Endodermal cell (in vitro differentiated cells): ENCODE data around the gene ENDOD1. TPM values are rescaled to one million over a fixed set of nuclear protein-coding genes. Genes with fewer than 3 reads are reported as not detected.

ENCODE experiments used
- DNase-seq: peaks from one replicate; pipeline ENCODE4 v3.0.0-alpha.2; 2017
- H3K27ac ChIP-seq: 2 replicates; pipeline ENCODE4 v1.5.1; 2013; ENCODE audit warnings: mild to moderate bottlenecking, low read depth, low read length, moderate library complexity
- H3K27me3 ChIP-seq: 2 replicates; pipeline ENCODE4 v1.6.1; 2013; ENCODE audit warnings: mild to moderate bottlenecking, low read length, moderate library complexity; ENCODE audit not compliant: insufficient read depth, control insufficient read depth, poor library complexity, severe bottlenecking
- H3K36me3 ChIP-seq: 2 replicates; pipeline ENCODE4 v1.7.0; 2013; ENCODE audit warnings: mild to moderate bottlenecking, low read length, moderate library complexity; ENCODE audit not compliant: control insufficient read depth, insufficient read depth
- H3K4me1 ChIP-seq: one replicate; pipeline ENCODE4 v1.7.0; 2013; ENCODE audit warnings: low read length; ENCODE audit not compliant: control insufficient read depth, insufficient read depth
- H3K4me3 ChIP-seq: 2 replicates; pipeline ENCODE4 v1.5.1; 2013; ENCODE audit warnings: mild to moderate bottlenecking, low read length, moderate library complexity
- H3K9ac ChIP-seq: 2 replicates; pipeline ENCODE4 v1.6.1; 2013; ENCODE audit warnings: mild to moderate bottlenecking, low read length, moderate library complexity; ENCODE audit not compliant: poor library complexity, severe bottlenecking; ENCODE audit errors: extremely low read depth
- H3K9me3 ChIP-seq: 2 replicates; pipeline ENCODE4 v1.6.1; 2013; ENCODE audit warnings: mild to moderate bottlenecking, low read length, moderate library complexity; ENCODE audit not compliant: control insufficient read depth
- H3K27ac Mint-ChIP-seq: 2 replicates; pipeline ENCODE4 v1.8.0; 2020; ENCODE audit warnings: mixed read lengths
- H3K27me3 Mint-ChIP-seq: 2 replicates; pipeline ENCODE4 v1.8.0; 2021; ENCODE audit warnings: mild to moderate bottlenecking, mixed read lengths; ENCODE audit not compliant: insufficient read depth
- H3K36me3 Mint-ChIP-seq: 2 replicates; pipeline ENCODE4 v1.8.0; 2020; ENCODE audit warnings: low read depth, mixed read lengths
- H3K4me1 Mint-ChIP-seq: 2 replicates; pipeline ENCODE4 v1.8.0; 2020; ENCODE audit warnings: mixed read lengths
- H3K4me3 Mint-ChIP-seq: 2 replicates; pipeline ENCODE4 v1.8.0; 2020; ENCODE audit warnings: mild to moderate bottlenecking, moderate library complexity, mixed read lengths
- H3K9me3 Mint-ChIP-seq: 2 replicates; pipeline ENCODE4 v1.8.0; 2020; ENCODE audit warnings: mild to moderate bottlenecking, mixed read lengths
- WGBS, 2 experiments: methylation state at CpG; one replicate each; pipeline versions ENCODE4 v1.1.5 to v1.1.7; 2013; ENCODE audit warnings: missing lambda C conversion rate in 2 of 2, mixed read lengths in 1 of 2; ENCODE audit not compliant: insufficient coverage in 1 of 2, insufficient read length in 1 of 2; 5-methylcytosine and 5-hydroxymethylcytosine counted together
- long read RNA-seq, 4 experiments: library from polyadenylated mRNA in 2 of 4; library from RNA in 1 of 4; library from capped mRNA in 1 of 4; stranded (forward) in 3 of 4; unstranded in 1 of 4; transcript quantifications; one replicate each; pipeline ENCODE4 v2.0.0, GENCODE V29; 2020 to 2021; ENCODE audit warnings: inconsistent platforms in 1 of 4
- polyA plus RNA-seq, 2 experiments: library from polyadenylated mRNA; stranded (reverse); fragments of 50-300 nt; gene quantifications; one replicate each; pipeline ENCODE4 v1.2.3, GENCODE V29; 2013
- total RNA-seq, 2 donors: library from RNA; stranded (reverse); fragmentation: NEBNext Ultra II Directional in 1 of 2; extraction: Animal tissue kit (Norgen Biotek cat#: 25700) in 1 of 2; gene quantifications; 2 replicates in 1 of 2; 3 replicates in 1 of 2; pipeline ENCODE4 v1.2.1, GENCODE V29; 2021
- TF ChIP-seq, protein P1 (sequence below): fragments of 200-600 bp; sonication (generic); conservative IDR thresholded peaks from 2 replicates; pipeline ENCODE4 v1.5.0; 2021; ENCODE audit warnings: antibody characterized with exemption, mild to moderate bottlenecking

ENDOD1 gene, protein sequence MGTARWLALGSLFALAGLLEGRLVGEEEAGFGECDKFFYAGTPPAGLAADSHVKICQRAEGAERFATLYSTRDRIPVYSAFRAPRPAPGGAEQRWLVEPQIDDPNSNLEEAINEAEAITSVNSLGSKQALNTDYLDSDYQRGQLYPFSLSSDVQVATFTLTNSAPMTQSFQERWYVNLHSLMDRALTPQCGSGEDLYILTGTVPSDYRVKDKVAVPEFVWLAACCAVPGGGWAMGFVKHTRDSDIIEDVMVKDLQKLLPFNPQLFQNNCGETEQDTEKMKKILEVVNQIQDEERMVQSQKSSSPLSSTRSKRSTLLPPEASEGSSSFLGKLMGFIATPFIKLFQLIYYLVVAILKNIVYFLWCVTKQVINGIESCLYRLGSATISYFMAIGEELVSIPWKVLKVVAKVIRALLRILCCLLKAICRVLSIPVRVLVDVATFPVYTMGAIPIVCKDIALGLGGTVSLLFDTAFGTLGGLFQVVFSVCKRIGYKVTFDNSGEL
- 1 to 10 TPM; 1.9 to 2.7 TPM for total RNA-seq
- 2.4 TPM for polyA plus RNA-seq (2013, experiment 1 of 2)
- 2.3 TPM for polyA plus RNA-seq (2013, experiment 2 of 2)
- long read RNA-seq, experiment 1, full-length matches to known transcripts, result 1 of 2 reads
- long read RNA-seq, experiment 1, partial matches to known transcripts, result 0 of 2 reads
- long read RNA-seq, experiment 1, other reads (novel, unspliced or antisense), result 1 of 2 reads
- long read RNA-seq, experiment 2, full-length matches to known transcripts, result 1 of 3 reads
- long read RNA-seq, experiment 2, partial matches to known transcripts, result 0 of 3 reads
- long read RNA-seq, experiment 2, other reads (novel, unspliced or antisense), result 2 of 3 reads
- long read RNA-seq, experiment 3, full-length matches to known transcripts, result 9 of 10 reads
- long read RNA-seq, experiment 3, partial matches to known transcripts, result 0 of 10 reads
- long read RNA-seq, experiment 3, other reads (novel, unspliced or antisense), result 1 of 10 reads
- long read RNA-seq, experiment 4, result 0 reads

DNA sequence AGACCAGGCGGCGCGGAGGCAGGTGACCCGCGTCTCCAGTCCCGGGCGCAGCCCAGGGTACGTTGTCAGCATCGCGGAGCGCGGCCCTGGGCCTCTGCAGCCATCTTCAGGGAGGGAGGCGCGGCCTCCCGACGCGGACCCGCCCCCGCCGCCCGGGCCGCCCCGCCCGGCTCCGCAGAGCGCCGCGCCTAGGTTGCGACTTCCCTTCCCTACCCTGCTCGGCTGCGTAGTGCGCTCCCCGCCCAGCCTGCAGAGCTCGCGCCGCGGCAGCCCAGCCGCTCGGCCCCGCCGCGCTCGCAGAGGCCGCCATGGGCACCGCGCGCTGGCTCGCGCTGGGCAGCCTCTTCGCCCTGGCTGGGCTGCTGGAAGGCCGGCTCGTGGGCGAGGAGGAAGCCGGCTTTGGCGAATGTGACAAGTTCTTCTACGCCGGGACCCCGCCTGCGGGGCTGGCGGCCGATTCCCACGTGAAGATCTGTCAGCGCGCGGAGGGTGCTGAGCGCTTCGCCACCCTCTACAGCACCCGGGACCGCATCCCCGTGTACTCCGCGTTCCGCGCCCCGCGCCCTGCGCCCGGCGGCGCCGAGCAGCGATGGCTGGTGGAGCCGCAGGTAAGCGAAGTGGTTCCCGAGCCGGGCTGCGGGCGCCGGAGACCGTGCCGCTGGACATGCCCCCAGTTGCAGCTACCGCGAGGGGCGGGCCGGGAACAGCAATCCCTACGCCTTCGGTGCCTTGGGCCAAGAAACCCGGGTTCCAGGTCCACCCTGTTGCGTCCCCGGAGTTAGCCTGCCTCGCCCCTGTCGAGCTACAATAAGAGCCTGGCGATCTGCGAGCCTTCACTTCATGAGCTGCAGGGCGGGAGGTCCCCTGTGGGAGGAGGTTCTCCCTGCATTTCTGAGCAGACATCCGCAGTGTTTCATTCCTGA is at the start of gene ENDOD1:
Gene ENDOD1 (plus strand): TSS at position 227 of the 923 bp plus-strand sequence. CDS start 82 bp downstream, at position 309.
- Histone ChIP-seq H3K27me3 (peaks cover 26% of the 10 kb centered on the region), H3K9me3 (no peaks in the 10 kb centered on the region), H3K4me1 (no peaks in the 10 kb centered on the region), H3K36me3 (no peaks in the 10 kb centered on the region), H3K9ac (peak within 1 kb of the TSS; percentile 27), H3K27ac (no peak within 1 kb of the TSS), H3K4me3 (peak within 1 kb of the TSS; percentile 81)
- DNase-seq, result peak; percentile 93
- H3K36me3 Mint-ChIP-seq, result no peaks in the 10 kb centered on the region
- H3K27me3 Mint-ChIP-seq, result peaks cover 73% of the 10 kb centered on the region
- H3K27ac Mint-ChIP-seq, result no peak within 1 kb of the TSS
- TF ChIP-seq, protein P1, sequence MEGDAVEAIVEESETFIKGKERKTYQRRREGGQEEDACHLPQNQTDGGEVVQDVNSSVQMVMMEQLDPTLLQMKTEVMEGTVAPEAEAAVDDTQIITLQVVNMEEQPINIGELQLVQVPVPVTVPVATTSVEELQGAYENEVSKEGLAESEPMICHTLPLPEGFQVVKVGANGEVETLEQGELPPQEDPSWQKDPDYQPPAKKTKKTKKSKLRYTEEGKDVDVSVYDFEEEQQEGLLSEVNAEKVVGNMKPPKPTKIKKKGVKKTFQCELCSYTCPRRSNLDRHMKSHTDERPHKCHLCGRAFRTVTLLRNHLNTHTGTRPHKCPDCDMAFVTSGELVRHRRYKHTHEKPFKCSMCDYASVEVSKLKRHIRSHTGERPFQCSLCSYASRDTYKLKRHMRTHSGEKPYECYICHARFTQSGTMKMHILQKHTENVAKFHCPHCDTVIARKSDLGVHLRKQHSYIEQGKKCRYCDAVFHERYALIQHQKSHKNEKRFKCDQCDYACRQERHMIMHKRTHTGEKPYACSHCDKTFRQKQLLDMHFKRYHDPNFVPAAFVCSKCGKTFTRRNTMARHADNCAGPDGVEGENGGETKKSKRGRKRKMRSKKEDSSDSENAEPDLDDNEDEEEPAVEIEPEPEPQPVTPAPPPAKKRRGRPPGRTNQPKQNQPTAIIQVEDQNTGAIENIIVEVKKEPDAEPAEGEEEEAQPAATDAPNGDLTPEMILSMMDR, result no peak
- H3K4me1 Mint-ChIP-seq, result peaks cover 24% of the 10 kb centered on the region
- WGBS, 2 experiments, result 0 to 1% methylated on average over 30 to 106 of the region's 106 CpGs
- peak within 1 kb of the TSS; percentile 61 for H3K4me3 Mint-ChIP-seq
- H3K9me3 Mint-ChIP-seq, result no peaks in the 10 kb centered on the region

DNA sequence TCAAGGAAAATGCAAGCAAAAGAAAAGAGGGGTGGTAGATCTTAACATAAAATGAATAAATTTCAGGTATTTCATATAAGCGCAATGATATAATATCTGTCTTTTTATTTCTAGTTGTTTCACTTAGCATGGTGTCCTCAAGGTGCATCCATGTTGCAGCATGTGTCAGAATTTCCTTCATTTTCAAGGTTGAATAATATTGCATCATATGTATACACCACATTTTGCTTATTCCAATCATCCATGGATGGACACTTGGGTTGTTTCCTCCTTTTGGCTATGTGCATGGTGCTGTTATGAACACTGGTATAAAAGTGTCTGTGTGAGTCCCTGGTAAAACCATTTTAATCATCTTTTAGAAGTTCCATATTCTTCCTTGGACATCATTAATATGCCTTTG is 47.4 kb upstream of the ENDOD1 start:
- Mint-ChIP-seq H3K27me3 (peaks cover 32% of the 10 kb centered on the region), H3K36me3 (no peaks in the 10 kb centered on the region), H3K4me1 (peaks cover 6% of the 10 kb centered on the region), H3K4me3 (no peak overlapping the region), H3K27ac (no peak overlapping the region), H3K9me3 (no peaks in the 10 kb centered on the region)
- DNase-seq, result no peak
- WGBS, 2 experiments, result 92% methylated on average over 1 of the region's 1 CpG; no CpG with 5 or more reads in 1 of the 2 experiments
- no peak overlapping the region for H3K27ac ChIP-seq
- TF ChIP-seq, protein P1, result no peak
- peaks cover 15% of the 10 kb centered on the region for H3K27me3 ChIP-seq
- no peaks in the 10 kb centered on the region for H3K4me1 ChIP-seq
- no peak overlapping the region for H3K4me3 ChIP-seq
- no peaks in the 10 kb centered on the region for H3K9me3 ChIP-seq
- no peak overlapping the region for H3K9ac ChIP-seq
- no peaks in the 10 kb centered on the region for H3K36me3 ChIP-seq
